ENCODE measurements around the gene SEMA4D.
A peak's percentile ranks its signal among the peaks of the same experiment; 100 is the strongest.

The SEMA4D gene

GRCh38 chr9:89365532-89365912, 132.4 kb downstream of the SEMA4D start:
- TF ChIP-seq TAF1 (IDR thresholded peaks at IDR 0.05; ENCODE audit: borderline replicate concordance, low read depth, low read length) (no peak), POLR2A (IDR thresholded peaks at IDR 0.05; ENCODE audit: low read depth, low read length) (no peak), POLR2AphosphoS5 (IDR thresholded peaks at IDR 0.05; ENCODE audit: low read depth, low read length) (no peak)
- no peak for FAIRE-seq
- DNase-seq (ENCODE audit: insufficient read length), result no peak

GRCh38 chr9:89364666-89365531, 133.0 kb downstream of the SEMA4D start:
- FAIRE-seq (no peak), DNase-seq (ENCODE audit: insufficient read length) (no peak)
- TF ChIP-seq POLR2AphosphoS5 (IDR thresholded peaks at IDR 0.05; ENCODE audit: low read depth, low read length) (no peak), POLR2A (IDR thresholded peaks at IDR 0.05; ENCODE audit: low read depth, low read length) (no peak), TAF1 (IDR thresholded peaks at IDR 0.05; ENCODE audit: borderline replicate concordance, low read depth, low read length) (no peak)

GRCh38 chr9:89363921-89364665, 133.8 kb downstream of the SEMA4D start:
- TF ChIP-seq TAF1 (IDR thresholded peaks at IDR 0.05; ENCODE audit: borderline replicate concordance, low read depth, low read length) (no peak), POLR2A (IDR thresholded peaks at IDR 0.05; ENCODE audit: low read depth, low read length) (no peak), POLR2AphosphoS5 (IDR thresholded peaks at IDR 0.05; ENCODE audit: low read depth, low read length) (no peak)
- DNase-seq (ENCODE audit: insufficient read length), result no peak
- no peak for FAIRE-seq

- FAIRE-seq, result no peak
- no peak for DNase-seq (ENCODE audit: insufficient read length)
- TF ChIP-seq POLR2A (IDR thresholded peaks at IDR 0.05; ENCODE audit: low read depth, low read length), result no peak
- no peak for TF ChIP-seq POLR2AphosphoS5 (IDR thresholded peaks at IDR 0.05; ENCODE audit: low read depth, low read length)
- no peak for TF ChIP-seq TAF1 (IDR thresholded peaks at IDR 0.05; ENCODE audit: borderline replicate concordance, low read depth, low read length)
These were observed 134.6 kb downstream of the SEMA4D start for GRCh38 chr9:89363311-89363670.

- FAIRE-seq (no peak), DNase-seq (ENCODE audit: insufficient read length) (no peak)
- TF ChIP-seq POLR2AphosphoS5 (IDR thresholded peaks at IDR 0.05; ENCODE audit: low read depth, low read length) (no peak), POLR2A (IDR thresholded peaks at IDR 0.05; ENCODE audit: low read depth, low read length) (no peak), TAF1 (IDR thresholded peaks at IDR 0.05; ENCODE audit: borderline replicate concordance, low read depth, low read length) (no peak)
These were observed 135.1 kb downstream of the SEMA4D start for GRCh38 chr9:89362647-89363310.

- FAIRE-seq (no peak), DNase-seq (ENCODE audit: insufficient read length) (no peak)
- TF ChIP-seq TAF1 (IDR thresholded peaks at IDR 0.05; ENCODE audit: borderline replicate concordance, low read depth, low read length) (no peak), POLR2AphosphoS5 (IDR thresholded peaks at IDR 0.05; ENCODE audit: low read depth, low read length) (0 out of 2 replicates have a peak, but pooled peaks have one; percentile 18), POLR2A (IDR thresholded peaks at IDR 0.05; ENCODE audit: low read depth, low read length) (no peak)
These were observed 135.9 kb downstream of the SEMA4D start for GRCh38 chr9:89361816-89362646.

- no peak for FAIRE-seq
- TF ChIP-seq POLR2A (IDR thresholded peaks at IDR 0.05; ENCODE audit: low read depth, low read length), result no peak
- no peak; the same call in 1 of the 2 replicates for TF ChIP-seq POLR2AphosphoS5 (IDR thresholded peaks at IDR 0.05; ENCODE audit: low read depth, low read length)
- no peak for TF ChIP-seq TAF1 (IDR thresholded peaks at IDR 0.05; ENCODE audit: borderline replicate concordance, low read depth, low read length)
These were observed 136.9 kb downstream of the SEMA4D start for GRCh38 chr9:89361031-89361430.

GRCh38 chr9:89360465-89360864, 137.4 kb downstream of the SEMA4D start:
- no peak for TF ChIP-seq POLR2A (IDR thresholded peaks at IDR 0.05; ENCODE audit: low read depth, low read length)
- TF ChIP-seq TAF1 (IDR thresholded peaks at IDR 0.05; ENCODE audit: borderline replicate concordance, low read depth, low read length), result no peak
- no peak for TF ChIP-seq POLR2AphosphoS5 (IDR thresholded peaks at IDR 0.05; ENCODE audit: low read depth, low read length)
- FAIRE-seq, result no peak
- no peak for DNase-seq (ENCODE audit: insufficient read length)

More at GRCh38 chr9:89361031-89361430, 136.9 kb downstream of the SEMA4D start:
- no peak for DNase-seq (ENCODE audit: insufficient read length)

GRCh38 chr9:89359751-89360261, 138.1 kb downstream of the SEMA4D start:
- no peak for DNase-seq (ENCODE audit: insufficient read length)
- FAIRE-seq, result no peak
- TF ChIP-seq POLR2AphosphoS5 (IDR thresholded peaks at IDR 0.05; ENCODE audit: low read depth, low read length), result no peak
- no peak for TF ChIP-seq TAF1 (IDR thresholded peaks at IDR 0.05; ENCODE audit: borderline replicate concordance, low read depth, low read length)
- TF ChIP-seq POLR2A (IDR thresholded peaks at IDR 0.05; ENCODE audit: low read depth, low read length), result no peak

GRCh38 chr9:89358985-89359384, 138.9 kb downstream of the SEMA4D start:
- TF ChIP-seq POLR2A (IDR thresholded peaks at IDR 0.05; ENCODE audit: low read depth, low read length), result no peak
- TF ChIP-seq TAF1 (IDR thresholded peaks at IDR 0.05; ENCODE audit: borderline replicate concordance, low read depth, low read length), result no peak
- no peak for TF ChIP-seq POLR2AphosphoS5 (IDR thresholded peaks at IDR 0.05; ENCODE audit: low read depth, low read length)
- DNase-seq (ENCODE audit: insufficient read length), result no peak
- FAIRE-seq, result no peak

Data from GM12892 (cell line).